Stimulated activated naive B cell treated with anti-CD40 and anti-IgM and Interleukin-4, amounts not matched to agents 10 μg/mL and 1 μg/mL and 100 μg/mL, for 72 hours (primary cell): ENCODE measurements around the gene ADAP2.
"Not testable (repeated sequence)": the region's sequence is repeated elsewhere in the genome, so short reads cannot be mapped to it uniquely, and the experiment has no call there.

Experiments
- ATAC-seq, 2 donors: fragments of 150-1000 bp; cut with Tn5 transposase; replicated peaks; 2 replicates each; pipeline ENCODE4 v1.10.0; 2021; ENCODE audit warnings: moderate library complexity in 1 of 2
- DNase-seq: peaks from one replicate; pipeline ENCODE4 v3.0.0; 2021
- H3K27ac Mint-ChIP-seq: one replicate; pipeline ENCODE4 v1.8.0; 2022; ENCODE audit warnings: mild to moderate bottlenecking, mixed read lengths
- H3K27me3 Mint-ChIP-seq, 2 donors: one replicate each; pipeline ENCODE4 v1.8.0; 2022; ENCODE audit warnings: mixed read lengths in 2 of 2
- H3K36me3 Mint-ChIP-seq, 2 donors: one replicate each; pipeline ENCODE4 v1.8.0; 2022; ENCODE audit warnings: mixed read lengths in 2 of 2, mild to moderate bottlenecking in 1 of 2
- H3K4me1 Mint-ChIP-seq, 2 donors: one replicate each; pipeline ENCODE4 v1.8.0; 2022; ENCODE audit warnings: mixed read lengths in 2 of 2, mild to moderate bottlenecking in 1 of 2
- H3K4me3 Mint-ChIP-seq, 2 donors: one replicate each; pipeline ENCODE4 v1.8.0; 2022; ENCODE audit warnings: mild to moderate bottlenecking in 2 of 2, mixed read lengths in 2 of 2, moderate library complexity in 1 of 2
- H3K9me3 Mint-ChIP-seq, 2 donors: one replicate each; pipeline ENCODE4 v1.8.0; 2022; ENCODE audit warnings: mixed read lengths in 2 of 2, mild to moderate bottlenecking in 1 of 2

ADAP2 gene, protein sequence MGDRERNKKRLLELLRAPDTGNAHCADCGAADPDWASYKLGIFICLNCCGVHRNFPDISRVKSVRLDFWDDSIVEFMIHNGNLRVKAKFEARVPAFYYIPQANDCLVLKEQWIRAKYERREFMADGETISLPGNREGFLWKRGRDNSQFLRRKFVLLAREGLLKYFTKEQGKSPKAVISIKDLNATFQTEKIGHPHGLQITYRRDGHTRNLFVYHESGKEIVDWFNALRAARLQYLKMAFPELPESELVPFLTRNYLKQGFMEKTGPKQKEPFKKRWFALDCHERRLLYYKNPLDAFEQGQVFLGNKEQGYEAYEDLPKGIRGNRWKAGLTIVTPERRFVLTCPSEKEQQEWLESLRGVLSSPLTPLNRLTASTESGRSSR

DNA sequence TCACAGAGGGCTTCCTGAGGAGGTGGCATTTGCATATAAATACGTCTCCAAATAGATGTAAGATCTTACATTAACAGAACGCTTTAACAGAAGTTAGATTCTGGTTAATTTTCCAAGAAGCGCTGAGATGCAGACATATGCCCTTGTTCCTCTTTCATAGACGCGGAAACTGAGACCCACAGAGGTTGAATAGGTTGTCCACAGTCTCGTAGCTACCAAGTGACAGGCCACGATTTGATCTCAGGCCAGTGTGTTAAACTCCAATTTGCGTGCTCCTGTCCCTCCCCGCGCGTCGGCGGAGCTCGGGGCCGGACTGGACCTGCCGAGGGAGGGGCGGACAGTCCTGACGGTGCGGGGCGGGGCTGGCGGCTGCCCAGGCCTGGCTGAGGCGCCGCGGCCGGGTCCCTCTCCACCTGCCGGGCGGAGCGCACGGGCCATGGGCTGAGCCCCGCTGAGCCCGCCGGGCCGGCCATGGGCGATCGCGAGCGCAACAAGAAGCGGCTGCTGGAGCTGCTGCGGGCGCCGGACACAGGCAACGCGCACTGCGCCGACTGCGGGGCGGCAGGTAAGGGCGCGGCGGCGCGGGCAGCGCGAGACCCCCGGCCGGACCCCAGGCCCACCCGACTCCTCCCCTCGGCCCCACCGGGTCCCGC, at the start of gene ADAP2:
Gene ADAP2 (plus strand): TSS at position 402 of the 653 bp plus-strand sequence. CDS start 70 bp downstream, at position 472.
- peak within 1 kb of the TSS; percentile 91 to 92 for H3K4me3 Mint-ChIP-seq
- ATAC-seq (peak; percentile 80 to 83), DNase-seq (peak; percentile 43)
- H3K4me1 Mint-ChIP-seq: peaks cover 25 to 30% of the 10 kb centered on the region in 2 donors
- peaks cover 18 to 24% of the 10 kb centered on the region in 2 donors for H3K36me3 Mint-ChIP-seq
- peaks cover 0 to 4% of the 10 kb centered on the region in 2 donors for H3K27me3 Mint-ChIP-seq
- peak within 1 kb of the TSS; percentile 92 for H3K27ac Mint-ChIP-seq
- no peaks in the 10 kb centered on the region for H3K9me3 Mint-ChIP-seq

DNA sequence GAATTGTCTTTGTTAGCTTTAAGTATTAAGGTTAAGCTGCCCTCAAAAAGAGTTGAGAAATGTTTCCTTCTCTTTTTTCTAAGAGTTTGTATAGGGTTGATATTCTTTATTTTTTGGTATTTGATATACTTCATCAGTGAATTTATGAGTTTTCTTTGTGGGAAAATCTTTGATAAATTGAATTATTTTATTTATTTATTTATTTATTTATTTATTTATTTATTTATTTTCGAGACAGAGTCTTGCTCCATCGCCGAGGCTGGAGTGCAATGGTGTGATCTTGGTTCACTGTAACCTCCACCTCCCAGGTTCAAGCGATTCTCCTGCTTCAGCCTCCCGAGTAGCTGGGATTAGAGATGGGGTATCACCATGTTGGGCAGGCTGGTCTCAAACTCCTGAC, 35.6 kb upstream of the ADAP2 start:
- H3K9me3 Mint-ChIP-seq: no peaks in the 10 kb centered on the region
- no peak overlapping the region for H3K4me3 Mint-ChIP-seq
- no peak for ATAC-seq
- no peak for DNase-seq
- H3K4me1 Mint-ChIP-seq: no peaks in the 10 kb centered on the region
- H3K27ac Mint-ChIP-seq: no peak overlapping the region
- no peaks in the 10 kb centered on the region for H3K27me3 Mint-ChIP-seq
- peaks cover 2 to 3% of the 10 kb centered on the region in 2 donors for H3K36me3 Mint-ChIP-seq

DNA sequence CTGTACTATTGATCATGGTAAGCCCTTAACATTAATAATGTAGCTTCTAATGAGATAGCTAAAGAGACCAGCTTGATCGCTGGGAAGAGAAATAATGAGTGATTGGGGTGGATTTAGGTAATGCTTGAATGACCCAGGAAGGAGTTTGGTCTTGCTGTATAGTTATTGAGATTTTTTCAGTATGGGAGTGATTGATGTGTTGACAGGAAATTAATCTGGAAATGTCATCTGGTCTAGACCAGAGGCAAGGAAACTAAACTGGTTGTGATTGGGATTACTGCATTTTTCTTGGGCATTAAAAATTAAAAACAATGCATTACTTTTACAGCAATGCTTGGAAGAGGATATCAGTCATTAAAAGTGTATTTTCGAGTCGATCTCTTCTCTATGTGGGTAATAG, 27.5 kb upstream of the ADAP2 start:
- ATAC-seq (no peak), DNase-seq (no peak)
- no peaks in the 10 kb centered on the region for H3K9me3 Mint-ChIP-seq
- no peaks in the 10 kb centered on the region for H3K27me3 Mint-ChIP-seq
- H3K4me1 Mint-ChIP-seq: no peaks in the 10 kb centered on the region
- peaks cover 9 to 13% of the 10 kb centered on the region in 2 donors for H3K36me3 Mint-ChIP-seq
- H3K4me3 Mint-ChIP-seq: no peak overlapping the region
- no peak overlapping the region for H3K27ac Mint-ChIP-seq

DNA sequence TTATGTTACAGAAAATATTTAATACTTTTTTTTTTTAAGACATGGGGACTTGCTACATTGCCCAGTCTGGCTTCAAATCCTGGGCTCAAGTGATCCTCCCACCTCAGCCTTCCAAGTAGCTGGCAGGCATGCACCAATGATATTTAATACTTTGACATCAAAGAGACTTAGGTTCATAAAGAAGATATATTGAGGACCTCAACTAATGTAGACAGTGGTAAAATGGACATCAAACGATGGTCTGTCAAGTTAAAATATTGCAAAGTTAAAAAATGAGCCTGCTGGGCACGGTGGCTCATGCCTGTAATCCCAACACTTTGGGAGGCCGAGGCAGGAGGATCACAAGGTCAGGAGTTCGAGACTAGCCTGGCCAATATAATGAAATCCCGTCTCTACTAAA, 24.4 kb upstream of the ADAP2 start:
- no peak for ATAC-seq
- Mint-ChIP-seq H3K27ac (no peak overlapping the region), H3K27me3 (no peaks in the 10 kb centered on the region), H3K4me3 (no peak overlapping the region), H3K36me3 (peaks cover 11 to 23% of the 10 kb centered on the region in 2 donors), H3K9me3 (no peaks in the 10 kb centered on the region), H3K4me1 (peaks cover 2 to 7% of the 10 kb centered on the region in 2 donors)
- DNase-seq: no peak

DNA sequence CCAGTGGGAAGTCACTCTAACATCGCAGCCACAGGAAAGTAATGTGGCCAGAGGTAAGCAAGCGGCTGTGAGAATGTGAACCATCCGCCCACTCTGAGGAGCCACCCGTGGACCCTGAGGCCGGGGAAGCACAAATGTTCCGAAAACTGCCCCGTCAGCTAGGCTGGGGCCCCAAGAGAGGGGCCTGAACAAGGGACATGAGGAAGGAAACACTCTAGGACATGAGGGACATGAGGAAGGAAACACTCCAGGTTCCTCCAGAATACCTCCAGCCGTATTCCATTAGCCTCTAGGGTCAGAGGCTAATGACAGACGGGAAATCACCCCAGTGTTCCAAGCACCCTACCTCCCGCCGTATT, 16.0 kb upstream of the ADAP2 start:
- Mint-ChIP-seq H3K27me3 (no peaks in the 10 kb centered on the region), H3K9me3 (peaks cover 0 to 1% of the 10 kb centered on the region in 2 donors), H3K36me3 (peaks cover 7 to 30% of the 10 kb centered on the region in 2 donors), H3K4me1 (peaks cover 31 to 50% of the 10 kb centered on the region in 2 donors), H3K27ac (peak overlapping the region; percentile 97), H3K4me3 (peak overlapping the region; percentile 90 to 96)
- DNase-seq: no peak
- ATAC-seq: peak; percentile 32 to 35

DNA sequence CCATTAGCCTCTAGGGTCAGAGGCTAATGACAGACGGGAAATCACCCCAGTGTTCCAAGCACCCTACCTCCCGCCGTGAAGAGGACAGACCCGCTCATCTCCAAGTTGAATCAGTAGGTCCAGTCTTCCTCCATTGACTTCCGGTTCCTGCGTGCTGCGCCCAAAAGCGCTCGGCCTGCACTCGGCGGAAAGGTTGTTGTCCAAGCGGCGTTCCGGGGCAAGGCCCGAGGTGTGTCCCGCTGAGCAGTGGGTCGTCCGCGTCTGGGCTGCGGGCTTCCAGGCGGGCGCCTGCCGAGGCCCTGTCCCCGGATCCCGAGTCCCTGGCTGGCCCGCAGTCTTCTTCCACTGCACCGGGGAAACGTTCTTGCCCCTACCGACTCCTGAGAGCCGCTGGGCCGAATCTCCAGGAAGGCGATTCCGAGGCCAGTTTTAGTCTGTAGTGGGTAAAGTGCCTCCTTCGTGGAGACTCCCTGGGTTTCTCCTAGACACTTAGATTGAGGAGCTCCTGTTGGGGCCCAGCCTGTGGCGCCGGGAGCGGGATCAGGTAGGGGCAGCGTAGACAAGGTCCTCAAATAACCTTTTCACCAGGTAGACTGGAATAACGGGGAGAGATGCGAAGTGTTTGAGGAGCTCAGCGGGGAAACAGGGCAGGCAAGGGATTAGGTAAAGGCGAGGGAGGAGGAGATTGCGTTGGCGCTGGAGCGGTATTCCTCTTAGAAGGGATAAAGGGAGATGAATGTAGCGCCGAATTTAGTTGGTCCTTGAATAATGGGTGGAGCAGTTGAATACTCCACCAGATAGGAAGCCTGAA, 15.4 kb upstream of the ADAP2 start, which contains the start of gene TEFM:
Gene TEFM (minus strand): TSS at position 138 of the 811 bp plus-strand sequence. CDS start 40 bp downstream, at position 98.
- H3K27ac Mint-ChIP-seq: peak within 1 kb of the TSS; percentile 97
- peaks cover 30 to 50% of the 10 kb centered on the region in 2 donors for H3K4me1 Mint-ChIP-seq
- peaks cover 0 to 1% of the 10 kb centered on the region in 2 donors for H3K9me3 Mint-ChIP-seq
- H3K27me3 Mint-ChIP-seq: no peaks in the 10 kb centered on the region
- DNase-seq: peak; percentile 92
- peak; percentile 92 to 93 for ATAC-seq
- H3K4me3 Mint-ChIP-seq: peak within 1 kb of the TSS; percentile 90 to 96
- peaks cover 7 to 28% of the 10 kb centered on the region in 2 donors for H3K36me3 Mint-ChIP-seq

DNA sequence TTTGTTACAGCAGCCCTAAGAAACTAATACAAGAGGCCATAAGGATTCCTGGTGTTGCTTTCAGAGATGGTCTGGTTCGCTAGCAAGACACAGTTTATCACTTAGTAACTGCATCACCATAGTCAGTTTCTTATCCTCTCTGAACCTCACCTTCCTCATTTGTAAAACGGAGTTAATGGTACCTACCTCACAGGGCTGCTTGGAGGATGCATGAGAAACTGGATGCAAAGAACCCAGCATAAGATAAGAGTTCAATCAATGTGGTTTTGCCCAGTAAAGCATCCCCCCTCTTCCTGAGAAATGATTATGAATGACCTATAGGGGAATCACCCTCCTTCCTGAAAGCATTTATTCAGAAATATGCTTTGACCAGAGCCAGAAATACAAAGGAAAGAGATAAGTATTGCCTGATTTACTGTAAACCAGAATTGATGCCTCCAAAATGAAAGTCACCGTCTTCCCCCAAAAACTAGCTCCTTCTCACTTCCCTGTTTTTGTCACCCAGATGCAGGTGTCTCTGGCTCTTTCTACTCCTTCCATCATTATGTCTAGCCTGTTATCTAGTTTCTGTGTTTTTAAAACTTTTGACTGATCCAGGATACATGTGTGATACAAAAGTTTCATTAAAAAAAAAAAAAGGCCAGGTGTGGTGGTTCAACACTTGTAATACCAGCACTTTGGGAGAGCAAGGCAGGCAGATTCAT, 12.9 kb upstream of the ADAP2 start:
- H3K4me1 Mint-ChIP-seq: peaks cover 19 to 40% of the 10 kb centered on the region in 2 donors
- no peaks in the 10 kb centered on the region for H3K27me3 Mint-ChIP-seq
- peak overlapping the region; percentile 0 for H3K27ac Mint-ChIP-seq
- ATAC-seq: peak; percentile 54 to 65
- peaks cover 0 to 1% of the 10 kb centered on the region in 2 donors for H3K9me3 Mint-ChIP-seq
- peak overlapping the region; percentile 43 to 44 for H3K4me3 Mint-ChIP-seq
- peaks cover 4 to 14% of the 10 kb centered on the region in 2 donors for H3K36me3 Mint-ChIP-seq
- DNase-seq: no peak

DNA sequence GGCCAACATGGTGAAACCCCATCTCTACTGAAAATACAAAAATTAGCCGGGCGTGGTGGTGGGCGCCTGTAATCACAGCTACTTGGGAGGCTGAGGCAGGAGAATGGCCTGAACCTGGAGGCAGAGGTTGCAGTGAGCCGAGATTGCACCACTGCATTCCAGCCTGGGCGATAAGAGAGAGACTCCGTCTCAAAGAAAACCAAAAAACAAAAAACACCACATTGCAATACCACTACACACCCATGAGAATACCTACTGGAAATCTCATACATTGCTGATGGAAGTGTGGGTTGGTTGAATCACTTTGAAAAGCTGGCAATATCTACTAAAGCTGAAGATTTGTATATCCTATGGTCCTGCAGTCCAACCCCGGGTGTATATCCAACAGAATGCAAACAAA, 11.6 kb upstream of the ADAP2 start:
- not testable (repeated sequence) for H3K4me3 Mint-ChIP-seq, ATAC-seq, H3K27ac Mint-ChIP-seq, DNase-seq, H3K27me3 Mint-ChIP-seq, H3K9me3 Mint-ChIP-seq
- H3K4me1 Mint-ChIP-seq: peaks cover 19 to 36% of the 10 kb centered on the region in 2 donors
- H3K36me3 Mint-ChIP-seq: peaks cover 4 to 12% of the 10 kb centered on the region in 2 donors

DNA sequence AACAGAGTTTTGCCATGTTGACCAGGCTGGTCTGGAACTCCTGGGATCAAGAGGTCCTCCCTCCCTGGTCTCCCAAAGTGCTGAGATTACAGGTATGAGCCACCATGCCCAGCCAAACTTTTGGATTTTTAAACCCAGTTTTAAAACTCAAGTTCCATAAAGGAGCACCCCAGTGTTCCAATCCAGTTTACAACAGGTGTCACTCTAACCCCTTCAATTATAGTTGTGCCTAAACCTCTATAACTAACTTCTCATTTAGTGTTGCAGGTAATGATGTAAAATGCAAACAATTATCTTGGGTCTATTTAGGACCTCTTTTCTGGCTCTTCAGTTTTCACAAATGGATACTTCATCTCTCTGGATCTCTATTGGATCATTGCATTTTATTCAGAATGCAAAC, 7.8 kb upstream of the ADAP2 start:
- Mint-ChIP-seq H3K4me3 (no peak overlapping the region), H3K27ac (no peak overlapping the region), H3K9me3 (peaks cover 0 to 1% of the 10 kb centered on the region in 2 donors), H3K27me3 (no peaks in the 10 kb centered on the region), H3K4me1 (peaks cover 4 to 11% of the 10 kb centered on the region in 2 donors), H3K36me3 (peaks cover 2 to 4% of the 10 kb centered on the region in 2 donors)
- DNase-seq: no peak
- ATAC-seq: no peak

DNA sequence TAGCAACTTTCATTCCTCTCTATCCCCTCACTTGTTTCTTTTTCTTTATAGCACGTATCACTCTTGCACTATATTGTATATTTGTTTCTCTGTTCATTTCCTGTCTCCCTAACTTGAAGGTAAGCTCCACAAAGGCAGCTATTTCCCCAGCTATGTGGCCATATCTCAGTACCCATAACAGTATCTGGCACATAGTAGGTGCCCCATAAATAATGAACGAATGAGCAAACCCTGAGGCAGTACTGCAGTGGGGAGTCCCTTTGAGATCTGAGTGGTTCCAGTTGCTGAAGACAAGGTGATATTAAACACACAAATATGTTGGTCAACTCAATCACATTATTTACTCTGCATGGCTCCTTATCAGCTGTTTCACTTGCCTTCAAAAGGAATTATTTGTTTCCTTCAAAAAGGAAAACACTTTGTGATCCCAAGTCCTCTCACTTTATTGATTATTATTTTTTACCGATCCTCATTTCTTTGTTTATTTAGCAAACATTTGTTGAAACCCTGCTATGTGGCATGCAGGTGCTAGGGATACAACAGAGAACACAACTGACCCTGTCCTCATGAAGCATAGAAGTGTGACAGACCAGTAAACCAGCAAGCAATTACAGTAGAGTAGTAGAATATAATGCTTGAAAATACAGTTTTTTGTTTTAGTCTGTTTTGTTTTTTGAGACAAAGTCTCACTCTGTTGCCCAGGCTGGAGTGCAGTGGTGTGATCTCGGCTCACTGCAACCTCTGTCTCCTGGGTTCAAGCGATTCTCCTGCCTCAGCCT, 5.7 kb upstream of the ADAP2 start:
- H3K4me1 Mint-ChIP-seq: peaks cover 7 to 9% of the 10 kb centered on the region in 2 donors
- H3K27ac Mint-ChIP-seq: no peak overlapping the region
- no peaks in the 10 kb centered on the region for H3K36me3 Mint-ChIP-seq
- no peak overlapping the region for H3K4me3 Mint-ChIP-seq
- no peaks in the 10 kb centered on the region for H3K9me3 Mint-ChIP-seq
- DNase-seq (no peak), ATAC-seq (no peak)
- no peaks in the 10 kb centered on the region for H3K27me3 Mint-ChIP-seq

DNA sequence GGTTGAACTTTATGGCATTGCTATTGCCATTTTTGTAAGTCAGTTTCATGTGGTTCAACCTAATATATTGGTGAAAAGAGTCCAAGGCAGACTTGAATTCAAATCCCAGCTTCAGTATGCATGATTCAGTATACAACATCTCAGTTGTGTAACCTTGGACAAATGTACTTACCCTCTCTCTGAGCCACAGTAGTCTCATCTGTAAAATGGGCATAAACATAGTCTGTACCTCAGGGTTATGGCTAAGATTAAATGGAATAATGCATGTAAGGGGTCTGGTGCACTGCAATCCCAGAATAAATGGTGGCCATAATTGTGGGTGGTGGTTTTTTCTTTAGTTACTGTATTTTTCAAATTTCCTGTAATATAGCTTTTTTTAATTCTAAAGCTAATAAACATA, 4.7 kb upstream of the ADAP2 start:
- peaks cover 12 to 16% of the 10 kb centered on the region in 2 donors for H3K4me1 Mint-ChIP-seq
- DNase-seq (no peak), ATAC-seq (no peak)
- no peaks in the 10 kb centered on the region for H3K27me3 Mint-ChIP-seq
- H3K9me3 Mint-ChIP-seq: no peaks in the 10 kb centered on the region
- no peaks in the 10 kb centered on the region for H3K36me3 Mint-ChIP-seq
- no peak overlapping the region for H3K27ac Mint-ChIP-seq
- H3K4me3 Mint-ChIP-seq: no peak overlapping the region

DNA sequence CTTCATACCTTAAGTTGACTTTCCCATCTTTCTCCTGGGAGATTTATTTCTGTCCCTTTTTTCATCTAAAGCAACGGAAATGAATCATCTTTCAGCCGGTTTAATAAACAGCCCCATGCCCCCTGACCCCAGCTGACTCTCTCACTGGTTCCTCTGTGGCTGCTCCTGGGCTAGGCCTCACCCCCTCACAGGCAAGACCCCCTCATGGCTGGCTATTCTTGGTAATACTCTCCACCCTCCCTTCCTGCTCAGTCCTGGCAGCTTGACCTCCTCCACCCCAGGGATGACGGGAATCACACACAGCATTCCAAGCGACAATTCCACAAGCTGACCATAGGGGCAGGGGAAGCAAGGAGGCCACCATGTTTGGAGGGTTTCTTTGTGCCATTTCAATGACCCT, 1.5 kb upstream of the ADAP2 start:
- H3K9me3 Mint-ChIP-seq: no peaks in the 10 kb centered on the region
- peaks cover 0 to 4% of the 10 kb centered on the region in 2 donors for H3K27me3 Mint-ChIP-seq
- peak overlapping the region; percentile 25 for H3K27ac Mint-ChIP-seq
- H3K36me3 Mint-ChIP-seq: peaks cover 9 to 11% of the 10 kb centered on the region in 2 donors
- ATAC-seq (no peak), DNase-seq (no peak)
- peaks cover 19 to 23% of the 10 kb centered on the region in 2 donors for H3K4me1 Mint-ChIP-seq
- H3K4me3 Mint-ChIP-seq: no peak overlapping the region
